NCI-H1417 (cell line): ENCODE measurements around the gene SH2B2.
"Not testable (repeated sequence)": the region's sequence is repeated elsewhere in the genome, so short reads cannot be mapped to it uniquely, and the experiment has no call there.

Source experiments
- DNase-seq, 3 experiments: peaks; one replicate each; lab custom pipeline; 2025; lab: John Stamatoyannopoulos, UW

Gene SH2B2

DNA sequence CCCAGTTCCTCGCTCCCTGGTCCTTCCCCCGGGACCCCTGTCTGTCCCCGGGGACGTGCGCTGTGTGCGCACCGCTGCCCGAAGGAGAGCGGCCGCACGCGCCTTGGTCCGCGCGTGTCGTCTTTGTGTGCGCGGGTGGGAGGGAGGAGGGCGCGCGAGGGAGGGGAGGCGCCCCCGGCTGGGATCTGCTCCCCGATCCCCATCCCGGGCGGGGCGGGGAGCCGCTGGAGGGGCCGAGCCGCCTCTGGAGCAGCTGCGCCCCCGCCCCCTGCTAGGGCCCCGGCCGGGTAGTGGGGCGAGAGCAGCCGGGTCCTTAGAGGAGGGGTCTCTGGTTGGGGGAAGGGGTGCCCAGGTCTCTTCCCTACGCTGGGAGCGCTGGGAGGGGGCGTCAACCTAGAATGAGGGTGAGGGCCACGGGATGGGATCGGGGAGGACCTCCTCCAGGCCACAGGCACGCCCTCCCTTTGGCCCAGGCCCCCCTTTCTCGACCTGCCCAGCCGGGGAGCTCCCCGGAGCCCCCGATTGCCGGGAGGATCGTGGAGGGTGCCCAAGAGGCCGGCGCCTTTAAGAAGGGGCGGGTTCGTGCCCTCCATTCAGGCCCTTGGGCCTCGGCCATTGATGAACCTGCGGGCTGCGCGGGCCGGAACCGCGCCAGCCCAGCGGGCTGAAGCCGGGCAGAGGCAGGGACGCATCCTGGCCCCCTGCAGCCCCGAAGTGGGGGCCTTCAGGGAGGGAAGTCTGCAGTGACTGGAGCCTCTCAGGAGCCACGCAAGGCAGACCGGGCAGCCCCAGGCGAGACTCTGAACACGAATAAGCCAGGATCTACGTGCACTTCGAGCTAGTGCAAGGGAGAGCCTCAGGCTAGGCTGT lies 678 bp downstream of the SH2B2 start:
- peak; percentile 35 to 74 (median 67) for DNase-seq

DNA sequence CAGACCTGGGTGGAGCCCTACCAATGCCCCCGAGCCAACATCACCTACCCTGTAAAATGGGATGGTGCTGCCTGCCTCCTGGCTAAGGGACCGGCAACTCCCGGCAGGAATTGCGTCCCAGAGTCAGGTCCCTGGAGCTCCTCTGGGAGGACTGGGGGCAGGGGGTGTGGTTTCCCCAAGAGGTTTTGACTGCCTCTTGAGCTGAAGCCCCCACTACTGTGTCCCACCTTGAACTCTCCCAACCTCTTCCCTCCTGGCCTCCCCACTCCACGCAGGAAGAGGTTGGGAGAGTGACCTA lies 1.3 kb downstream of the SH2B2 start:
- no peak for DNase-seq

DNA sequence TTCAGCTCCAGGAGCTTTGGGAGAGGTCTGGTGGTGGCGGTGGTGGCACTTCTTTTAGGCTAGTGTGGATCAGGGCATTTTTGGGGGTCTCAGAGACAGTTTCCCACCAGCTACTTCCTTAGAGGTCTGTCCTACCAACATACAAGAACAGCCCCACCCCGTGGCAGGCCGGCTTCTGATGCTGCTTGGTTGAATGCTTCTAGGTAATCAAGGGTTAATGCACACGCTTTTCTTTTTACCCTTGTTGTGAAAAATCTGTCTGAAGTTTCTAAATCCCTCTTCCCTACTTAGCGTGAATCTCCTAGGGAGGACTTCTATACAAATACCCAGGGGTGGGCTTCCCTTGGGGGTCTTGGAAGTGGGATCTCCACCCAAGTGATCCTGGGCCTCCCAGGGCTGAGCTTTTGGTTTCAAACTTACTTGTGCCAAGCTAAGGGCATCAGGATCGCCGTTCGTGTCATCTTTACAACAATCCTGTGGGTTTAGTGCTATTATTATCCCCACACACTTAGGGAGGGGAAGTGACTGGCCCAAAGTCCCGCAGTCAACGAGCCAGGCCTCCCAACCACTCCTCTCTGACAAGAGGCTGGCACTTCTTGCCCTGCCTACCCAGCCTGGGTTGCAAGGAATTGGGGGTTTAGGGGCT lies 1.7 kb downstream of the SH2B2 start:
- DNase-seq, result no peak

DNA sequence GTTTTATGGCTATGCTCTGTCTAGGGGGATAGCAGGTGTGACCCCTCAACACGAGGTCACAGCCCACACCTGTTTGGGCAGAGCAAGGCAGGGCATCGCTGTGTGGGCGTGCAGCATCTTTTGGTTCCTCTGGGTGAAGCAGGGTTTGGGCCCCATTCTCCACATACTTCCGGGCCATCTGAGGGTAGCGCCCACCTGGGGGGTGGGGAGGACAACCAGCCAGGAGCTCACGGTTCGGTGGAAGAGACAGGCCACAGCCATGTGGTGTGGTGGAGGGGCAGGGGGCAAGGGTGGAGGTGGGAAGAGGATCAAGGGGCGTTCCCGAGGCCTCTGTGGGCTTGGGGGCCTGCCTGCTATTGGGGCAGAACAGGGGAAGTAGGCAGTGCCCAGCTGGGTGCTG lies 2.4 kb downstream of the SH2B2 start:
- DNase-seq, result no peak

DNA sequence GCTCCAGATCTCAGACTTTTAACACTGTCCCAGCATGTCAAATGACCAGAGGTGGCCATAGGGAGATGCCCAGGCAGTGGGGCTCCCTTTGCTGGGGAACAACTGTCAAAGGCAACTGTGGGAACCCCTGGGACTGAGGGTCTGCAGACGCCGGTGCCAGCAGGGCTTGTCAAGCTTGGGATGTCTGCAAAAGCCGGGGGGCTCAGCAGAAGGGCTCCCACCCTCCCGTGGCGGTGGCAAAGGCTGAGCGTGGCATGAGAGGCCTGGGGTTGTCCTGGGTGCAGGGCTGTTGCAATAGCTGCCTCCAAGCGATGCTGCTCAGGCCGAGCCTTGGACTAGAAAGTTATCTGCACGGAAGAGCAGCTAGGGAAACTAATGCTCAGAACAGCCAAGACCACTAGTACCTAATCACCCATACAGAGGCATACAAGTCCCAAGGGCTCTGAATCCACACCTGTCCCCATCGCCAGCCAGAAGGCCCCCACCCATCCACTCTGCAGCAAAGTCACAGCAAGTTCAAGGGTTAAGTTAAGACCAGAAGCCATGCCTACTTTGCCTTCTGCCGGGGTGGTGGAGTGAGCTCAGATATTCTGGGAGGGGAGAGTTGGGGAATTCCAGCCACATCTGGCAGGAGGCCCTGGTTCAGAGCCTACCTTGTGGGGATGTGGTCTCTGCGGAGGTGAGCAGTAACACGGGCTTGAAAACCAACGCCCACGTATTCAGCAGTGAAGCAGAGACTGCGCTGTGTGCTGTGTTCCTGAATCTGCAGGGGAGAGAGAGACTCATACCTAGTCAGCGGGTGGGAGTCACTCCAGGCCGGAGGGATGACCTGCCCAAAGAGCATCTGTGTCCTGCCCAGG lies 4.6 kb downstream of the SH2B2 start:
- no peak for DNase-seq

DNA sequence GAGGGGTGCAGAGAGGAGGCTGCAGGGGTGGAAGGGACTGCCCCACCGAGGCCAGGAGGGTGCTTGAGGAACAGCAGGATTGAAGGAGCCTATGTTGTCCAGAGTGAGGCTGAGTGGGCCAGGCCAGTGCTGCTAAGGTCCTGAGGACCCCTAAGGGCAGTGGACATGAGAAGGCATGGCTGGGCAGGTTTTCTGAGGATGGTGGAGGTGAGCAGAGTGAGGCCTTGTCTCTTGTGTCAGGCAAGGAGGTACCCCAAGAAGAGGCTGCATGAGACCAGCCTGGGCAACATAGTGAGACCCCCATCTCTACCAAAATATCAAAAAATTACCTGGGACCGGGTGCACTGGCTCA lies 5.2 kb downstream of the SH2B2 start:
- DNase-seq, result no peak

DNA sequence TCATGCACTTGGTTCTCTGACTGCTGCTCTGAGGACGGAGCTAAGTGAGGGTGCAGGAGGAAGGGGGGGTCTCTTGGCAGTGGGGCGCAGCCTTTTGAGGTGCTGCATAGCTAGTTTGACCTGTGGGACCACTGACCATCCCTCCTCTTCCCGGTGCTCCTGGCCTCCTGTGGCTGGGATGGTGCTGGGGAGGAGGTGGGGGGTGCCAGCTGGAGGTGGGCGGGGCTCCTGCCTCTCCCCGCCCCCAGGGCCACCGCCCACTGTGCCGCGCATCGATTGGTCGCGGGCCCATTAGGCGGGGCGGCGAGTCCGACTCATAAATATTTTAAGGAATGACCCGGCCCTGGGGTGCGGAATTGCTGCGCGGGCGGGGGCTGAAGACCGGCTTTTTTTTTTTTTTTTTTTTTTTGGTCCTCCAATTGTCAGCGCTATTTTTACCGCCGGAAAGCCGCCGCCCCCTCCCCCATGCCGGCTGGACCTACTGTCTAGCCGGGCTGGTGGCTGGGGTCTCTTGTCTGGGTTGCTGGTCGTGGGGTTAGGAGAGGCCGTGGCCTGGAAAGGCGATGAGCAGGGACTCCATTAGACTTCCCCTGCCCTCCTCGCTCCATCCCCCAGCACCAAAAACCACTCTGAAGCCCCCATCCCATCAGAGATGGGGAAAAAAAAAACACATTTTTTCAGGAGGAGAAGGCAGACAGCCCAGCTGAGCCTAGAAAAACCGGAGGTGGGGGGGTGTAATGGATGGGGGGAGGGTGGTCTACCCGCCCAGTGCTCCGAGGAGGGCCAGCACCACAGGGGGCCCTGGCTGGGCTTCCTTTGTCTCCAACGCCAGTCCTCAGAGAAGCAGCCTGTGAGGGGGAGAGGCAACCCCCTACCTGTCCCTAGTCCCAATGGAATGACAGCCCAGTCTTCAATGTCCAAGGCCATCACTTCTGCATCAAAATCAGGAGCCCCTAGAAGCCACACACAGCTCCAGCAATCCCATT lies 6.4 kb downstream of the SH2B2 start:
- DNase-seq, result peak in 1 of 3 experiments; percentile 41

DNA sequence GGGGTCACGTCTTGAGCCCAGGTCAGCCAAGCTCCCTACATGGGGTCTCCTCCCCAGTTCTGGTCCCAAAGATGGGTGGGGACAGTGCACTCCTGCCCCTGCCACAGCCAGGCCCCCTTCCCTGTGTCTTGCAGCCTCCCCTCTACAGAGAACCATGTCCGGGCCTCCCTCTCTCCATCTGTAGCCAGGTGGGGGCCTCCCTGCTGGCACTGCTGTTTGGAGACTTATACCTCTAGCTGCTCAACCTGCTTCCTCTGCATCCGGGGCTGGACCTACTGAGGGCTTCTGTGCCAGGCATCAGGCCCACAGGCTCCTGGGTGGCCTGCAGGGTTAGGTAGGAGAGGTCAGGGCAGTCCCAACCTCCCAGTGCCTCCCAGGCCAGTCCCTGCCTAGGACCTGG lies 7.9 kb downstream of the SH2B2 start:
- DNase-seq, result no peak

DNA sequence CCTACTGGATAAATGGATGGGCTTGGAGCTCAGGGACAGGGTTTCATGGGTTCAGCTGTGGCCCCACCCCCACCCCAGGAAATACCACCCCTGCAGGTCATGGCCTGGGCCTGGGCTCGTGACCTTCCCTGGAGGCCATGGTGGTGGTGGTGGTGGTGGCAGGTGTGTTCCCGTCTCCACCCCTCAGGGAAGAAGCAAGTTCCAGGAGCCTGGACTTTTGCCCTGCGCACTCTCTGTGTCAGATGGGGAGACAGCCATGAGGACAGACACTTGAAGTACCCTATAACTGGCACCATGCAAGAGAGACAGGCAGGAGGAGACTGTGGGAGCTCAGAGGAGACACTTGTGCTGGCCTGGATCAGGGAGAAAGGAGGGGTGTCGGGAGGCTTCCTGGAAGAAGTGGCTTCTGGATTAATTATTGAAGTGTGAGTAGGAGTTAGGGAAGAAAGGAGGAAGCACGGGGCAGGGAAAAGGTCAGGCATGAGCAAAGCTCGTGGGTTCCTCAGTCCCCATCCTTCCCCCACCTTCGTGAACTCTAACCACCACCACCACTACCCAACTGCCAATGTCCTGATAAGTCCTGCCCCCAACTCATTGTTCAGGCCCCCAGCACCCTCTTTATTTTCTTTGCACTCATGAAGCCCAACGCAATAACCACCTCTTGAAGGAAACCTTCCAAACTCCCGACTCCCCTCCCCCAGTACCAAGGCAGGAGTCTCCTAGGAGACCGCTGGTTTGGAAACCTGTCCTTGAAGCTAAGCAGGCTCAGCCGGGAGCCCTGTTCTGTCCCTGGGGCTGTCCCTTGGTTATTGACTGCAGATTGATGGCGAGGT lies 8.9 kb downstream of the SH2B2 start:
- peak in 1 of 3 experiments; percentile 19 for DNase-seq

DNA sequence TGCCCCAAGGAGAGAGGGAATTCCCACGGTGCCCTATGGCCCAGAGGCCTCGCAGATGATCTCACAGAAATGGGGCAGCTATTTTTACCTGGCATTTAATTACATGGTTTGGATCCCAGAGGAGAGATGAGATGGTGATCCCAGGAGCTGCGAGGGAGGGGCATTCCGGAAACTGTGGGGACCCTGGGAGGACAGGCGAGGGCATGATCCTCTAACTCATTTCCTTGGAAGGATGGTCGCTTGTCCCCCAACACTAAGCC lies 9.4 kb downstream of the SH2B2 start:
- no peak for DNase-seq

DNA sequence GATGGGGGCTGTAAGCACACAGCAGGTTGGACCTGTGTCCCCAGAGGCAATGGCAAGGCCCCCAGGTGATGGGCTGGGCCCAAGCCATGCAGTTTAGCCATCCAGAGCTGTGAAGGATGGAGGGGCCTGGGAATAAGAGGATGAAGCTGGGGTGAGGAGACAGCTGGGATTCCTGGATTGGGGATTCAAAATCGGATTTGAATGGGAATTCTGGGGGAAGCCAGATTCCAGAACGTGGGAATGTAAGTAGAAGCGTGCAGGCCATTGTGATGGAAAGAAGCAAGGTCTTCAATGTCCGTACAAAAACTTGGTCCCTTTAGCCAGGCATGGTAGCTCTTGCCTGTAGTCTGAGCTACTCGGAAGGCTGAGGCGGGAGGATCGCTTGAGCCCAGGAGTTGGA lies 9.8 kb downstream of the SH2B2 start:
- no peak for DNase-seq

DNA sequence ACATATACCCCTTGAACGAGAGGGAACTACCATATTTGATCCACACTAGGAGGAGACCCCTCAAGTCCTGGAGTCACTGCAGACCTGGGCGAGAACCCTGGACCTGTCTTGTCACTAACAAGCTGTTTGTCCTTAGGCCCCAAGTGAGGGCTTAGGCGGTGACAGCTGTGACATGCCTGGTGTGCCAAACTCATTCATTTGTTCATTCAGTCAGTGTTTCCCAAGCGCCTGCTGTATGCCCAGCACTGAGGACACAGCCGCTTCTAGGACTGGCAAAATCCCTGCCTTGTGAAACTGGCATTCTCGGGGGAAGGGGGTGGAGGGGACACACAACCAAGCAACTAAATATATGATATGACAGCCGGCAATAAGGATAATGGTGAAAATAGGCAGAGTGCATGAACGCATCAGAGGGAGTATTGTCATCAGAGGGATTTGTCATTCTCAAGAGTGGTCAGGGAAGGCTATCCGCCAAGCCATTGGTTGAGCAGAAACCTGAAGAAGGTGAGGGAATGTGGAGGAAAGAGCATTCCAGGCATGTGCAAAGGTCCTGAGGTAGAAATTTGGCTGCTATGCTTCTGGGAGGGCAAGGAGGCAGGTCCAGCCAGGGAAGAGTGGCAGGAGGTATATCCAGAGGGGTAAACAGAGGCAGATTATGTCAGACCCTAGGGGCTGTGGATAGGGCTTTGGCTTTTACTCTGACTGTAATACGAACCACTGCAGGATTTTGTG lies 11.0 kb downstream of the SH2B2 start:
- DNase-seq, result no peak

DNA sequence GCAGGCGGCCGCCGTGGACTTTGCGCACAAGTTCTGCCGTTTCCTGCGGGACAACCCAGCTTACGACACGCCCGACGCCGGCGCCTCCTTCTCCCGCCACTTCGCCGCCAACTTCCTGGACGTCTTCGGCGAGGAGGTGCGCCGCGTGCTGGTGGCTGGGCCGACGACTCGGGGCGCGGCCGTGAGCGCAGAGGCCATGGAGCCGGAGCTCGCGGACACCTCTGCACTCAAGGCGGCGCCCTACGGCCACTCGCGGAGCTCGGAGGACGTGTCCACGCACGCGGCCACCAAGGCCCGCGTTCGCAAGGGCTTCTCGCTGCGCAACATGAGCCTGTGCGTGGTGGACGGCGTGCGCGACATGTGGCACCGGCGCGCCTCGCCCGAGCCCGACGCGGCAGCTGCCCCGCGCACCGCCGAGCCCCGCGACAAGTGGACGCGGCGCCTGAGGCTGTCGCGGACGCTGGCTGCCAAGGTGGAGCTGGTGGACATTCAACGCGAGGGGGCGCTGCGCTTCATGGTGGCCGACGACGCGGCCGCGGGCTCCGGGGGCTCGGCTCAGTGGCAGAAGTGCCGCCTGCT lies 14.1 kb downstream of the SH2B2 start:
- DNase-seq, result no peak

DNA sequence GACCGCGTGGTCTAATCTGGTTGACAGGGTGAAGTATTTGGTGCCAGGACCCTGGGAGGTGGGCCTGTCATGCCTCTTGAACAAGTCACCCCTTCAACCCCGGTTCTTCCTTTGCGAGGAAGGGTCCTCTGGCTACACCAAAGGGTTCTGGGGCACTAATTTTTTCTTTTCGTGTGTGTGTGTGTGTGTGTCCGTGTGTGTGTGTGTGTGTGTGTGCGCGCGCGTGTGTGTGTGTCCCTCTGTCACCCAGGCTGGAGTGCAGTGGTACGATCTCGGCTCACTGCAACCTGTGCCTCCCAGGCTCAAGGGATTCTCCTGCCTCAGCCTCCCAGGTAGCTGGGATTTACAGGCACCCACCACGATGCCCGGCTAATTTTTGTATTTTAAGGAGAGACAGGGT lies 14.7 kb downstream of the SH2B2 start:
- not testable (repeated sequence) for DNase-seq

DNA sequence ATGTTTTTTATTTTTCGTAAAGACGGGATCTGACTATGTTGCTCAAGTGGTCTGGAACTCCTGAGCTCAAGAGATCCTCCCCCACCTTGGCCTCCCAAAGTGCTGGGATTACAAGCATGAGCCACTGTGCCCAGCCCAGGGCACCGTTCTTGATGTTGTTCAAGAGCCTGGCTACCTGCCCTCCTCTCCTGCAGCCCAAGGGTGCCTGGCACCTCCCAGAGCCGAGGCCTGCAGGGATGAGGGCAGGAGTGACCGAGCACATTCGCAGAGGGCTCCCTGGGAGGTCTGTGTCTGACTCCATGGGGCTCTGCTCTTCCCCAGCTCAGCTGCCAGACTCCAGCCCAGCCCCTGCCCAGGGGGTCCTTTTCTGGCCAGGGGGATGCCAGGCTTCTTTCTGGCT lies 15.4 kb downstream of the SH2B2 start:
- DNase-seq, result no peak

DNA sequence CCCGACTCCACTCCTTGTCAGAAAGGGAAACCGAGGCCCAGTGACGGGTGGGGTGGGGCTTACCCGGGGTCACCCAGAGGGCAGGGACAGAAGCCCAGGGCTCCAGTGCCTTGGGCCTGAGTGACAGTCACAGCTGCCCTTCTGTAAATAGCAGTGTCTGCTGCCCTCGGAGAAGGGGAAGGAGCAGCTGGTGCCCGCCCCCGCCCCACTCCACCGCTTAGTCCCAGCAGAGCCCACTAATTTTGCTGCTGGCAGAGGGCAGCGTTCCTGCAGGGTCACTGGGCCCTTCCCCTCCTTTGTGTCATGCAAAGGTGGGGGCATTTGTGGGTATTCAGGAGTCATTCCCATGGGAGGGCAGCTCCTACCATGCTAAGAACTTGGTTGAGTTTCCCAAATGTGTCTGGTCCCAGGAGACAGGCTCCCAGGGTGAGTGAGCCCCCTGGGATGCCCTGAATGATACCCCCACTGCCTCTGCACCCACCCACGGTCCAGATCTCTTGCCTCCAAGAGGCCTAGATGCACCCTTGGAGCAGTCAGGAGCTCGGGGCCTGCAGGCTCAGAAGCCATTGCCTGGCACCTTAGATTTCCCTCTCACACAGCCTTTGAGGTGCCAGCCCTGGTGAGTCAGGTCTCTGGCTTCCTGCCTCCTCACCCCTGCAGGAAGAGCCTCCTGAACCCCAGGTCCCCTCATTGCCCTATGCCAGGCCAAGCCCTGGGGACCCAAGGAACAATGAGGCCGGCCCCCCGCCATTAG lies 17.2 kb downstream of the SH2B2 start:
- peak in 2 of 3 experiments; percentile 20 to 60 for DNase-seq

DNA sequence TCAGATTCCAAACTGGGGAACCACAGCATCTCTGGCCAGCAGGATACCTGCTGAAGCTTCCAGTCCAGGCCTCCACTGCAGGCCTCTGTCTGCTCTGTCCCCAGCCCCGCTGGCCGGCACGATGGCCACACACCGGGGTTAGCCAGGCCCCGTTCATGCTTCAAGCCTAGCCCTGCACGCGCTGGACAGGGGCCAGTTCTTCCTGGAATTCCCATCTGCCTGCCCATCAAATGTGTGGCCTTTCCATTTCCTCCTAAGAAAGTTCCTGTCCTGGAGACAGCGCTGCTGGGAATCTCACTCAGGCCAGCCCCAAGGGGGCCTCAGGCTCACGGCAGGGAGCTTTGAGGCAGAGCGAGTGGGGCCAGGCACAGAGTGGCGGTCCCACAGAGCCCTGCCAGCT lies 18.0 kb downstream of the SH2B2 start:
- no peak for DNase-seq

DNA sequence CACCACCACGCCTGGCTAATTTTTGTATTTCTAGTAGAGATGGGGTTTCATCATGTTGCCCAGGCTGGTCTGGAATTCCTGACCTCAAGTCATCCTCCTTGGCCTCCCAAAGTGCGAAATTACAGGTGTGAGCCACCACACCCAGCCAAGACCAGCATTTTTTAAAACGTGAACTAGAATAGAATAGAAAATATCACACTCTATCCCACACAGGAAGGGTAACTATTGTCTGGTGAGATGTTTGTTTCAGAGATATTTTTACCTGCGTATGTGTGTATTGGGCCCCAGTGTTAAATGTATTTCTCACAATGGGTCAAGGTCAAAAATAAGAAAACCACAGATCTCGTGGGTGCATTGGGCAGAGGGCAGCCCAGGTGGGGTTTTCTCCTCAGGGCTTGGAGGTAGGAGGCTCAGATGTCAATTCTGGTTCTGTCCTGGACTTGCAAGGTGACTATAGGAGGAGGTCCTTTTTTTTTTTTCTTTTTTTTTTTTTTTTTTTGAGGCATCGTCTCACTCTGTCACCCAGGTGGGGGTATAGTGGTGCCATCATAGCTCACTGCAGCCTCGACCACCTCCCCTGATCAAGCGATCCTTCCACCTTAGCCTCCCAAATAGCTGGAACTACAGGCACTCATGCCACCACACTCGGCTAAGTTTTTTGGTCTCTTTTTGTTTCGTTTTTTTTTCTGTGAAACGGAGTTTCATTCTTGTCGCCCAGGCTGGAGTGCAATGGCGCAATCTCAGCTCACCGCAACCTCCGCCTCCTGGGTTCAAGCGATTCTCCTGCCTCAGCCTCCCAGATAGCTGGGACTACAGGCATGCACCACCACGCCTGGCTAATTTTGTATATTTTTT lies 19.0 kb downstream of the SH2B2 start:
- no peak for DNase-seq
